ENCODE measurements around the gene GPR17. TPM values are rescaled to one million over a fixed set of nuclear protein-coding genes. Genes with fewer than 3 reads are reported as not detected.

The GPR17 gene
- total and polyA plus RNA-seq, 2 donors (not counting 1 experiment from before 2014, with no cell fraction given), result not detected

DNA sequence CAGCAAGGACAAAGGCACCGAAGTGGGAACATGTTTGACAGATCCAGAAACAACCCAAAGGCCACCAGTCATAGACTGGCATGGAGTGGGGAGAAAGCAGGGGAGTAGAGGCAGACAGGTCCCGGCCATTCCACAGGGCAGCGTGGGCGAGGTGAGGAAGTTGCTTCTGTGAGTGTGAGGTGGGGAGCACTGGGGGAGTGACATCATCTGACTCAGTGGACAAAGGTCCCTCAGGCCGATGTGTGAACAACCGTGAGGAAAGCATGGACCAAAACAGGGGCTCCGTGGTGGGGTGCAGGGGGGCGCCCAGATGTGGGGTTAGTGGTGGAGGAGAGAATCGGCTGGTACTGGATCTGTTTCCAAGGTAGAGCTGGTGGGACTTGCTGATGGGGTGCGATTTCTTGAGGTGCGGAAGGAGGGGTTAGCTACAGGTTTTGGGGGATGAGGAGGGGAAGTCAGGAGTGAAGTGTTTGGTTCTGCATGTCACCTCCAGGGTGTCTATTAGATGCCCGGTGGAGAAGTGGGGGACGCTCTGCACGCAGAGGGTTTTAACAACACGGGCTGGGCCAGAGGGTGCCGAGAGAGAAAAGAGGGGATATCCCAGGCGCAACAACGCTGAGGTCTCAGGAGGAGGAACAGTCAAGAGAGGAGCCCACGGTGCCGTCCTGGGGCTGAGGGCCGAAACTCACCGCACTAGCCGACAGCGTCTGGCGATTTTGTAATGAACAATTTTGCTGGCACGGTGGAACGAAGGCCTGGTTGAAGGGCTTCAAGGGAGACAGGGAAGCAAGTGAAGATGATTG, 52.8 kb downstream of the GPR17 start:
- peaks cover 9% of the 10 kb centered on the region for H3K79me2 ChIP-seq (ENCODE audit: control insufficient read depth, insufficient read depth, low read length)
- peaks cover 5% of the 10 kb centered on the region for H3K4me1 ChIP-seq (ENCODE audit: control insufficient read depth, extremely low read depth, insufficient read depth, low read length)
- H3K9ac ChIP-seq (ENCODE audit: insufficient read depth, low read length), result no peak overlapping the region
- H4K20me1 ChIP-seq (ENCODE audit: control insufficient read depth, extremely low read depth, insufficient read depth, low read length), result no peaks in the 10 kb centered on the region
- H3K4me3 ChIP-seq (replicated peaks in 1 of 4; ENCODE audit: control extremely low read depth in 1 of 4, insufficient read depth in 1 of 4, low read depth in 3 of 4, low read length in 4 of 4), result no peak overlapping the region
- no peaks in the 10 kb centered on the region for H3K9me3 ChIP-seq (ENCODE audit: control insufficient read depth, insufficient read depth, low read depth, low read length)
- H3K4me2 ChIP-seq (ENCODE audit: extremely low read depth, insufficient read depth, low read length), result no peak overlapping the region
- H3K36me3 ChIP-seq (ENCODE audit: control insufficient read depth, insufficient read depth, low read length), result no peaks in the 10 kb centered on the region
- no peak for DNase-seq (ENCODE audit: low read depth in 2 of 2)
- TF ChIP-seq, protein P1, sequence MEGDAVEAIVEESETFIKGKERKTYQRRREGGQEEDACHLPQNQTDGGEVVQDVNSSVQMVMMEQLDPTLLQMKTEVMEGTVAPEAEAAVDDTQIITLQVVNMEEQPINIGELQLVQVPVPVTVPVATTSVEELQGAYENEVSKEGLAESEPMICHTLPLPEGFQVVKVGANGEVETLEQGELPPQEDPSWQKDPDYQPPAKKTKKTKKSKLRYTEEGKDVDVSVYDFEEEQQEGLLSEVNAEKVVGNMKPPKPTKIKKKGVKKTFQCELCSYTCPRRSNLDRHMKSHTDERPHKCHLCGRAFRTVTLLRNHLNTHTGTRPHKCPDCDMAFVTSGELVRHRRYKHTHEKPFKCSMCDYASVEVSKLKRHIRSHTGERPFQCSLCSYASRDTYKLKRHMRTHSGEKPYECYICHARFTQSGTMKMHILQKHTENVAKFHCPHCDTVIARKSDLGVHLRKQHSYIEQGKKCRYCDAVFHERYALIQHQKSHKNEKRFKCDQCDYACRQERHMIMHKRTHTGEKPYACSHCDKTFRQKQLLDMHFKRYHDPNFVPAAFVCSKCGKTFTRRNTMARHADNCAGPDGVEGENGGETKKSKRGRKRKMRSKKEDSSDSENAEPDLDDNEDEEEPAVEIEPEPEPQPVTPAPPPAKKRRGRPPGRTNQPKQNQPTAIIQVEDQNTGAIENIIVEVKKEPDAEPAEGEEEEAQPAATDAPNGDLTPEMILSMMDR (conservative IDR thresholded peaks at IDR 0.05 in 1 of 2, IDR thresholded peaks at IDR 0.05 in 1 of 2; ENCODE audit: low read depth in 1 of 2, low read length in 2 of 2), result no peak
- TF ChIP-seq EZH2 (IDR thresholded peaks at IDR 0.05; ENCODE audit: low read length, missing control alignments), result no peak
- H3K27ac ChIP-seq (ENCODE audit: insufficient read depth, low read length), result no peak overlapping the region
- H3K27me3 ChIP-seq (ENCODE audit: control insufficient read depth, insufficient read depth, low read length), result no peaks in the 10 kb centered on the region
- H2AFZ ChIP-seq (ENCODE audit: low read length), result no peak overlapping the region

DNA sequence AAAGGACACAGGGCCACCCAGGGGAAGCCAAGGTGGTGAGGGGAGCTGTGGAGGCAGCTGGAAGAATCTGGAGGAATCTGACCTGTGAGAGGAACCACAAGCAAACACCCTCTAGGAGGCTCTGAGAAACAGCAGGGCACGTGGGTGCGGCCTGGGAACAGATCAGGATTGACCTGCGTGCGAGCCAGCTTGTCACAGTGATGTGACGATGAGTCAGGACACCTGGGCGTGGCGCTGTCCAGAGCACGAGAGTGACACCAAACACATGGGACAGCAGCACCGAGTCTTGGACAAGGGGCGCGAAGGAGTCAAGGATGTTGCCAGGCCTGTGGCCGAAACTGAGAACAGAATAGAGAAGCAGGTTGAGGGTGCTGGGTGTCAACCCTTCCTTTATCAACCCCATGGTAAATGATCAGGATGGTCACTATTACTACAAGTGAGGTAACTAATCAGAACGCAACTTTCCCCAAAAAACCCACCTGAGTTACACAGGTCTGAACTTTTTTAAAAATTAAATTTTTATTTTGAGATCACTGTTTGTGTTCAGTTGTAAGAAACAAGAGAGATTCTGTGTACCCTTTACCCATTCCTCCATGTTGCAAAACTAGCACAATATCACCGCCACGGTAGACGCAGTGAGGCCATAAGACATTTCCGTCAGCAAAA, 54.7 kb downstream of the GPR17 start:
- H3K36me3 ChIP-seq (ENCODE audit: control insufficient read depth, insufficient read depth, low read length), result no peaks in the 10 kb centered on the region
- peak overlapping the region; percentile 93 for H3K9ac ChIP-seq (ENCODE audit: insufficient read depth, low read length)
- peak overlapping the region; percentile 59 to 78 (median 72) for H3K4me3 ChIP-seq (replicated peaks in 1 of 4; ENCODE audit: control extremely low read depth in 1 of 4, insufficient read depth in 1 of 4, low read depth in 3 of 4, low read length in 4 of 4)
- peaks cover 9% of the 10 kb centered on the region for H3K79me2 ChIP-seq (ENCODE audit: control insufficient read depth, insufficient read depth, low read length)
- DNase-seq (ENCODE audit: low read depth in 2 of 2), result no peak
- H3K9me3 ChIP-seq (ENCODE audit: control insufficient read depth, insufficient read depth, low read depth, low read length), result no peaks in the 10 kb centered on the region
- H3K4me1 ChIP-seq (ENCODE audit: control insufficient read depth, extremely low read depth, insufficient read depth, low read length), result peaks cover 5% of the 10 kb centered on the region
- no peaks in the 10 kb centered on the region for H4K20me1 ChIP-seq (ENCODE audit: control insufficient read depth, extremely low read depth, insufficient read depth, low read length)
- TF ChIP-seq, protein P1 (conservative IDR thresholded peaks at IDR 0.05 in 1 of 2, IDR thresholded peaks at IDR 0.05 in 1 of 2; ENCODE audit: low read depth in 1 of 2, low read length in 2 of 2), result no peak
- TF ChIP-seq EZH2 (IDR thresholded peaks at IDR 0.05; ENCODE audit: low read length, missing control alignments), result no peak
- H3K27ac ChIP-seq (ENCODE audit: insufficient read depth, low read length), result peak overlapping the region; percentile 72
- H3K4me2 ChIP-seq (ENCODE audit: extremely low read depth, insufficient read depth, low read length), result peak overlapping the region; percentile 98
- H2AFZ ChIP-seq (ENCODE audit: low read length), result peak overlapping the region; percentile 96
- no peaks in the 10 kb centered on the region for H3K27me3 ChIP-seq (ENCODE audit: control insufficient read depth, insufficient read depth, low read length)

DNA sequence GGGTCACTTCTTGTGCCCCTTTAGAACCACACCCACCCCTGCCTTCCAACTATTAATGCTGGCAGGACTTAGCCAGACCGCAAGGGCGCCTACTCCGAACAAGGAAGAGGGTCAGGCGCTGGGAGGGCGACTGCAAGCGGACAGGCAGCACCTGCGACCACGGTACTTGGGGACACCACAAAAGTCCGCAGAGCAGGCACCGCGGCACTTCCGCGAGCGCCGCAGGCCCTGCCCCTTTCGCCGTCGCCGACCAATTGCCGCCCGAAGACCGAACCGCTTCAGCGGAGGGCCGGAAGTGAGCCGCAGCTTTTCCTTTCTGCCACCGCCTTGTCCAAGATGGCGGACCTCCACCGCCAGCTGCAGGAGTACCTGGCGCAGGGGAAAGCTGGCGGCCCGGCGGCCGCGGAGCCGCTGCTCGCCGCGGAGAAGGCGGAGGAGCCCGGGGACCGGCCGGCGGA, 55.3 kb downstream of the GPR17 start, which contains the start of gene SFT2D3:
Gene SFT2D3, plus strand, starts transcription at position 305 of the 458 bp plus-strand sequence. Its CDS starts 32 bp downstream, at position 337.
- H3K9ac ChIP-seq (ENCODE audit: insufficient read depth, low read length), result peak within 1 kb of the TSS; percentile 93
- no peaks in the 10 kb centered on the region for H4K20me1 ChIP-seq (ENCODE audit: control insufficient read depth, extremely low read depth, insufficient read depth, low read length)
- H3K4me2 ChIP-seq (ENCODE audit: extremely low read depth, insufficient read depth, low read length), result peak within 1 kb of the TSS; percentile 98
- no peak for TF ChIP-seq EZH2 (IDR thresholded peaks at IDR 0.05; ENCODE audit: low read length, missing control alignments)
- TF ChIP-seq, protein P1 (conservative IDR thresholded peaks at IDR 0.05 in 1 of 2, IDR thresholded peaks at IDR 0.05 in 1 of 2; ENCODE audit: low read depth in 1 of 2, low read length in 2 of 2), result no peak
- H2AFZ ChIP-seq (ENCODE audit: low read length), result peak within 1 kb of the TSS; percentile 96
- H3K36me3 ChIP-seq (ENCODE audit: control insufficient read depth, insufficient read depth, low read length), result no peaks in the 10 kb centered on the region
- peak; percentile 90 to 91 for DNase-seq (ENCODE audit: low read depth in 2 of 2)
- no peaks in the 10 kb centered on the region for H3K9me3 ChIP-seq (ENCODE audit: control insufficient read depth, insufficient read depth, low read depth, low read length)
- H3K27ac ChIP-seq (ENCODE audit: insufficient read depth, low read length), result peak within 1 kb of the TSS; percentile 72
- H3K4me1 ChIP-seq (ENCODE audit: control insufficient read depth, extremely low read depth, insufficient read depth, low read length), result peaks cover 5% of the 10 kb centered on the region
- peak within 1 kb of the TSS; percentile 59 to 78 (median 72) for H3K4me3 ChIP-seq (replicated peaks in 1 of 4; ENCODE audit: control extremely low read depth in 1 of 4, insufficient read depth in 1 of 4, low read depth in 3 of 4, low read length in 4 of 4)
- H3K27me3 ChIP-seq (ENCODE audit: control insufficient read depth, insufficient read depth, low read length), result no peaks in the 10 kb centered on the region
- H3K79me2 ChIP-seq (ENCODE audit: control insufficient read depth, insufficient read depth, low read length), result peaks cover 9% of the 10 kb centered on the region
